HepG2 (cell line): Measurements from ENCODE around the gene GMPPB.

Experiments
- ADNP ChIP-seq: sonication (generic); formaldehyde crosslinking; IDR thresholded peaks from 2 replicates; pipeline ENCODE4 v1.4.0; 2020; ENCODE audit warnings: missing genetic modification reagents
- CCDC6 ChIP-seq: sonication (generic); formaldehyde crosslinking; IDR thresholded peaks from 2 replicates; pipeline ENCODE4 v1.8.1; 2022; ENCODE audit warnings: mild to moderate bottlenecking, missing genetic modification reagents, moderate library complexity
- CREM ChIP-seq, 2 experiments: sonication (generic) in 1 of 2; formaldehyde crosslinking in 1 of 2; IDR thresholded peaks; 2 replicates each; pipeline versions ENCODE4 v1.4.0 to v1.6.1; 2016 to 2020; ENCODE audit warnings: antibody characterized with exemption in 1 of 2, mild to moderate bottlenecking in 1 of 2, missing genetic modification reagents in 1 of 2
- EZH2 ChIP-seq: conservative IDR thresholded peaks from 2 replicates; pipeline ENCODE4 v1.6.1; 2012; ENCODE audit warnings: mild to moderate bottlenecking, low read depth, low read length, moderate library complexity
- NR2C2 ChIP-seq: sonication (generic); formaldehyde crosslinking; IDR thresholded peaks from 2 replicates; pipeline ENCODE4 v1.4.0; 2020; ENCODE audit warnings: missing genetic modification reagents, mild to moderate bottlenecking, moderate library complexity, borderline replicate concordance
- REPIN1 ChIP-seq: sonication (generic); formaldehyde crosslinking; IDR thresholded peaks from 2 replicates; pipeline ENCODE4 v1.8.0; 2022; ENCODE audit warnings: missing genetic modification reagents, low read depth, mild to moderate bottlenecking, borderline replicate concordance
- ZBTB37 ChIP-seq: sonication (generic); formaldehyde crosslinking; IDR thresholded peaks from 2 replicates; pipeline ENCODE4 v1.4.0; 2020; ENCODE audit warnings: mild to moderate bottlenecking, missing genetic modification reagents
- ZNF446 ChIP-seq: sonication (generic); formaldehyde crosslinking; IDR thresholded peaks from 2 replicates; pipeline ENCODE4 v1.5.0; 2020; ENCODE audit warnings: mild to moderate bottlenecking, missing genetic modification reagents
- TF ChIP-seq, protein P1 (sequence below): IDR thresholded peaks from 2 replicates; pipeline ENCODE4 v1.6.1; 2012; ENCODE audit warnings: inconsistent platforms
- TF ChIP-seq, protein P2 (sequence below): sonication (generic); formaldehyde crosslinking; IDR thresholded peaks from 2 replicates; pipeline ENCODE4 v1.5.0; 2020; ENCODE audit warnings: missing genetic modification reagents

DNA sequence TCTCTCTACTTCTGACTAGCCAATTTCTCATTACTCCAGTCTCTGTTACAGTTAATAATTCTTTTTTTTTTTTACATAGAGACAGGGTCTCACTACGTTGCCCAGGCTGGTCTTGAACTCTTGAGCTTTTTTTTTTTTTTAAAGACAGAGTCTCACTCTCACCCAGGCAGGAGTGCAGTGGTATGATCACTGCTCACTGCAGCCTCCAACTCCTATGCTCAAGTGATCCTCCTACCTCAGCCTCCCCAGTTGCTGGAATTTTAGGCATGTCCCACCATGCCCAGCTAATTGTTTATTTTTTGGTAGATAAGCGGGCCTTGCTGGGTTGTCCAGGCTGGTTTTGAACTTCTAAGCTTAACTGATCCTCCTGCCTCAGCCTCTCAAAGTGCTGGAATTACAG, 49.0 kb upstream of the GMPPB start:
- TF ChIP-seq NR2C2 (CRISPR knock-in tag) = no peak
- no peak for TF ChIP-seq EZH2
- no peak for TF ChIP-seq ADNP (CRISPR knock-in tag)
- TF ChIP-seq ZBTB37 (CRISPR knock-in tag) = no peak
- TF ChIP-seq REPIN1 (CRISPR knock-in tag) = no peak
- TF ChIP-seq ZNF446 (CRISPR knock-in tag) = no peak
- TF ChIP-seq, protein P1, sequence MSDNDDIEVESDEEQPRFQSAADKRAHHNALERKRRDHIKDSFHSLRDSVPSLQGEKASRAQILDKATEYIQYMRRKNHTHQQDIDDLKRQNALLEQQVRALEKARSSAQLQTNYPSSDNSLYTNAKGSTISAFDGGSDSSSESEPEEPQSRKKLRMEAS = no peak
- no peak for TF ChIP-seq CREM (IDR thresholded peaks at IDR 0.05)
- no peak for TF ChIP-seq CREM (CRISPR knock-in tag; IDR thresholded peaks at IDR 0.05)
- no peak for TF ChIP-seq CCDC6 (CRISPR knock-in tag)
- TF ChIP-seq, protein P2, sequence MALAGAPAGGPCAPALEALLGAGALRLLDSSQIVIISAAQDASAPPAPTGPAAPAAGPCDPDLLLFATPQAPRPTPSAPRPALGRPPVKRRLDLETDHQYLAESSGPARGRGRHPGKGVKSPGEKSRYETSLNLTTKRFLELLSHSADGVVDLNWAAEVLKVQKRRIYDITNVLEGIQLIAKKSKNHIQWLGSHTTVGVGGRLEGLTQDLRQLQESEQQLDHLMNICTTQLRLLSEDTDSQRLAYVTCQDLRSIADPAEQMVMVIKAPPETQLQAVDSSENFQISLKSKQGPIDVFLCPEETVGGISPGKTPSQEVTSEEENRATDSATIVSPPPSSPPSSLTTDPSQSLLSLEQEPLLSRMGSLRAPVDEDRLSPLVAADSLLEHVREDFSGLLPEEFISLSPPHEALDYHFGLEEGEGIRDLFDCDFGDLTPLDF = no peak
